ENCODE results near the gene GRIK2. TPM values are rescaled to one million over a fixed set of nuclear protein-coding genes. Genes with fewer than 3 reads are reported as not detected.
"Not testable (repeated sequence)": the region's sequence is repeated elsewhere in the genome, so short reads cannot be mapped to it uniquely, and the experiment has no call there.

Gene GRIK2
- polyA plus RNA-seq, 3 donors, result 12.4 to 19.0 (median 14.6) TPM

GRCh38 chr6:102015431-102015830, 621.9 kb downstream of the GRIK2 start:
- no peak for DNase-seq

GRCh38 chr6:102022281-102022680, 628.8 kb downstream of the GRIK2 start:
- DNase-seq, result no peak

GRCh38 chr6:102022803-102023202, 629.3 kb downstream of the GRIK2 start:
- DNase-seq, result no peak

GRCh38 chr6:102023977-102024657, 630.6 kb downstream of the GRIK2 start:
- DNase-seq, result no peak

- no peak for DNase-seq
Observed at GRCh38 chr6:102026649-102027048, 633.1 kb downstream of the GRIK2 start.

- DNase-seq, result no peak
Observed at GRCh38 chr6:102028176-102028575, 634.7 kb downstream of the GRIK2 start.

GRCh38 chr6:102038964-102039363, 645.5 kb downstream of the GRIK2 start:
- DNase-seq, result no peak

- DNase-seq, result no peak
Observed at GRCh38 chr6:102039441-102039840, 645.9 kb downstream of the GRIK2 start.

- no peak for DNase-seq
Observed at GRCh38 chr6:102051001-102051400, 657.5 kb downstream of the GRIK2 start.

GRCh38 chr6:102051720-102052119, 658.2 kb downstream of the GRIK2 start:
- DNase-seq, result no peak

GRCh38 chr6:102064142-102064541, 670.6 kb downstream of the GRIK2 start:
- no peak for DNase-seq

GRCh38 chr6:102066301-102066700, 672.8 kb downstream of the GRIK2 start:
- DNase-seq, result no peak

- DNase-seq, result peak; percentile 11
Observed at GRCh38 chr6:102068349-102068929, 674.9 kb downstream of the GRIK2 start.

- no peak for DNase-seq
Observed at GRCh38 chr6:102075539-102075938, 682.0 kb downstream of the GRIK2 start.

GRCh38 chr6:102085257-102085656, 691.7 kb downstream of the GRIK2 start:
- no peak for DNase-seq

GRCh38 chr6:102088160-102088559, 694.7 kb downstream of the GRIK2 start:
- not testable (repeated sequence) for DNase-seq

GRCh38 chr6:102114402-102114801, 720.9 kb downstream of the GRIK2 start:
- DNase-seq, result no peak

- no peak for DNase-seq
Observed at GRCh38 chr6:102115911-102116310, 722.4 kb downstream of the GRIK2 start.

GRCh38 chr6:102118034-102118433, 724.5 kb downstream of the GRIK2 start:
- no peak for DNase-seq

All from renal pelvis (tissue), 4 donors.